ENCODE data around the gene FBXO47.

FBXO47 gene

DNA sequence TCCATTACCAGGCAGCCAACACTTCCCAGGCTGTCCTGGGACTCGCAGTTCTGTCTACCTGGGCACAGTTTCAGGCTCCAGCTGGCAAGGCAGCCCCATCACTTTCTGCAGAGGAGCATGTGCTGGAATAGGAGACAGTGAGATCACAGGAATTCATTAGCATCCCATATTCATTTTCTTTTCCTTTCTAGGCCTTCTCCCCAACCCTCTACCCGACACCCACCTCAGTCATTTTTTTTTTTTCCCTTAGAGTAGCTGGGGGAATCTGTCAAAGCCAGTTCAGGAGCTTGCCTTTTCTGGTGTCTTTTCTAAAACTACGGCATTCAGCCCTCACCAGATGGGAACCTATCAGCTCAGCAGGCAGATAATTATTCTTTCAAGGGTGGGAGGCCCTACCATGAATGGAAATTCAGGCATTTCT is 42.4 kb upstream of the FBXO47 start:
- no peak overlapping the region for H3K9ac ChIP-seq (ENCODE audit: insufficient read length)
- H3K36me3 ChIP-seq (ENCODE audit: insufficient read depth, low read length), result no peaks in the 10 kb centered on the region
- no peak overlapping the region for H3K27ac ChIP-seq
- no peak for DNase-seq (ENCODE audit: low read depth, low spot score)
- no peak overlapping the region for H3K4me3 ChIP-seq
- no peak for TF ChIP-seq FOXP2 (optimal IDR thresholded peaks at IDR 0.05; ENCODE audit: control extremely low read depth, extremely low read length, insufficient read depth)
- TF ChIP-seq EZH2 (IDR thresholded peaks at IDR 0.05), result no peak
- TF ChIP-seq POLR2AphosphoS5 (IDR thresholded peaks at IDR 0.05; ENCODE audit: borderline replicate concordance, low read depth, low read length), result no peak
- no peaks in the 10 kb centered on the region for H3K9me3 ChIP-seq (ENCODE audit: low read depth, low read length)

DNA sequence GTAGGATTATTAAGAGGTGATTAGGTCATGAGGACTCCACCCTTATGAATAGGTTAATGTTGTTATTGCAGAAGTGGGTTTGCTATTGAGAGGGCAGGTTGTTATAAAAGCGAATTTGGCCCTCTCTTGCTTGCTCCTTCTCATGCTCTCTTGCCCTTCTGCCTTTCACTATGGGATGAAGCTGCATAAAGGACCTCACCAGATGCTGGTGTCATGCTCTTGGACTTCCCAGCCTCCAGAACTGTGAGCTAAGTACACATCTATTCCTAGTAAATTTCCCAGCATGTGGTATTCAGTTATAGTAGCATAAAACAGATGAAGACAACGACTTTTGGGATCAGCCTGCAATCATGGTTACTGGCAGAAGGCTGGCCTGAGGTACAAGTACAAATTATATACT is 41.4 kb upstream of the FBXO47 start:
- no peak for TF ChIP-seq EZH2 (IDR thresholded peaks at IDR 0.05)
- TF ChIP-seq FOXP2 (optimal IDR thresholded peaks at IDR 0.05; ENCODE audit: control extremely low read depth, extremely low read length, insufficient read depth), result no peak
- no peak for TF ChIP-seq POLR2AphosphoS5 (IDR thresholded peaks at IDR 0.05; ENCODE audit: borderline replicate concordance, low read depth, low read length)
- Histone ChIP-seq H3K9ac (ENCODE audit: insufficient read length) (no peak overlapping the region), H3K9me3 (ENCODE audit: low read depth, low read length) (no peaks in the 10 kb centered on the region), H3K27ac (no peak overlapping the region), H3K4me3 (no peak overlapping the region), H3K36me3 (ENCODE audit: insufficient read depth, low read length) (no peaks in the 10 kb centered on the region)
- DNase-seq (ENCODE audit: low read depth, low spot score), result no peak

DNA sequence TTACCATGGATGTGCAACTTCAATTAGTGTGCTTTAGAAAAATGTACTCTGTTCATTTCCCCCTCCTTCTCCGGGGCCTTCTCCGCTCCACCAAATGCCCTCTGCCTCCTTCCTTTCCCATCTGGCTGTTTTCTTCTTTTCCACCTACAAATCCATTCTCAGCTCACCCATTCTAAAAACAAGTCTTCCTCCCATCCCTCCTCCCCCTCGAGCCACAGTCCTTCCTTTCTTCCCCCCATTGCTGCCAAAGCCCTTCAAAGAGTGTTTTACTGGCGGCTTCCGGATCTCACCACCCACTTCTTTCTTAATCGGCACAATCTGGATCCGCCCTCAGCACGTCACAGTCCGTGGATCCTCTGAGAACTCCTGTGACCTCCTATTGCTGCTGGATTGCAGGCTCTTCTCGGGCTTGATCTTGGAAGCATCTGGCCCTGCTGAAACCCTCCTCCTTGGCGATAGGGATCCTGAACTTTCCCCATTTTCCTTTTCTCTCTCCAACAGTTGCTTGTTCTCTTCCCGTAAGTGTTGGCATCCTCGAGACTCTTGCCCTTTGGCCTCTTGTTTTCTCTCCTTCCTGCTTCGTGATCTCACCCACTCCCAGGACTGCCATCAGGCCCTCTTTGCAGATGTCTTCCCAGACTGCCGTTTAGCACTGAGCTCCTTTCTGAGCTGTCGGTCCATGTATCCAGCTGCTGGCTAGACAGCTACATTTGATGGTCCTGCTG is 36.0 kb upstream of the FBXO47 start:
- H3K9me3 ChIP-seq (ENCODE audit: low read depth, low read length), result no peaks in the 10 kb centered on the region
- H3K4me3 ChIP-seq, result no peak overlapping the region
- H3K9ac ChIP-seq (ENCODE audit: insufficient read length), result no peak overlapping the region
- no peak for DNase-seq (ENCODE audit: low read depth, low spot score)
- H3K27ac ChIP-seq, result no peak overlapping the region
- TF ChIP-seq POLR2AphosphoS5 (IDR thresholded peaks at IDR 0.05; ENCODE audit: borderline replicate concordance, low read depth, low read length) (no peak), EZH2 (IDR thresholded peaks at IDR 0.05) (no peak), FOXP2 (optimal IDR thresholded peaks at IDR 0.05; ENCODE audit: control extremely low read depth, extremely low read length, insufficient read depth) (no peak)
- no peaks in the 10 kb centered on the region for H3K36me3 ChIP-seq (ENCODE audit: insufficient read depth, low read length)

GRCh38 chr17:39001703-39002637 is 34.8 kb upstream of the FBXO47 start:
- no peak for DNase-seq (ENCODE audit: low read depth, low spot score)

DNA sequence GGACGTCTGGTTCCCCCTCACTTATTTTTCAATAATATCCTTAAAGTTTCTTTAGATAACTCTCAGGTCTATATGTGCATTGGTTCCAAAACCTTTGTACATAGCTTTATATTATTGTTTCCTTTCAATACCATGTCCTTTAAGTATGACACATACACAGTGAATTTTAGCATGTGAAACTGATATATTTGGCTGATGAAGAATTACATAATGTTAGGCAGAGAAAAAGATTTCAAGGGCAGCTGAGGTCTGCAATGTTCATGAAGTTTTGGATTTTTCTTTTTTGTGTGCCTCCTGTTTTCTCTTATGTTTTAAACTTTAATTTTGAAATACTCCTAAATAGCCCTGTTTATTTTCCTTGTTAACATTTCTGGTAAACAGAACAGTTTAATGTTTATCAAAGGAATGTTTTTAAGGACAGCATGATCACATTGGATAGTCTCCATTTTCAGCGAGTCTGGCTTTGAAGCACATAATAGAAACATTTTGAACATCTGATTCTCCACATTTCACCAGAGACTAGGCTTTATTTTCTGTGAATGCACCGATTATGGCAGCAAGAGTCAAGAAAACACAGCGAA is 32.9 kb upstream of the FBXO47 start:
- H3K36me3 ChIP-seq (ENCODE audit: insufficient read depth, low read length), result no peaks in the 10 kb centered on the region
- no peaks in the 10 kb centered on the region for H3K9me3 ChIP-seq (ENCODE audit: low read depth, low read length)
- no peak overlapping the region for H3K9ac ChIP-seq (ENCODE audit: insufficient read length)
- TF ChIP-seq EZH2 (IDR thresholded peaks at IDR 0.05), result no peak
- no peak for TF ChIP-seq FOXP2 (optimal IDR thresholded peaks at IDR 0.05; ENCODE audit: control extremely low read depth, extremely low read length, insufficient read depth)
- TF ChIP-seq POLR2AphosphoS5 (IDR thresholded peaks at IDR 0.05; ENCODE audit: borderline replicate concordance, low read depth, low read length), result no peak
- H3K27ac ChIP-seq, result no peak overlapping the region
- H3K4me3 ChIP-seq, result no peak overlapping the region
- DNase-seq (ENCODE audit: low read depth, low spot score), result no peak

More at GRCh38 chr17:39001703-39002637, 34.8 kb upstream of the FBXO47 start:
- Histone ChIP-seq H3K4me3 (no peak overlapping the region), H3K9ac (ENCODE audit: insufficient read length) (no peak overlapping the region), H3K36me3 (ENCODE audit: insufficient read depth, low read length) (no peaks in the 10 kb centered on the region), H3K27ac (no peak overlapping the region), H3K9me3 (ENCODE audit: low read depth, low read length) (no peaks in the 10 kb centered on the region)
- TF ChIP-seq FOXP2 (optimal IDR thresholded peaks at IDR 0.05; ENCODE audit: control extremely low read depth, extremely low read length, insufficient read depth), result no peak
- TF ChIP-seq POLR2AphosphoS5 (IDR thresholded peaks at IDR 0.05; ENCODE audit: borderline replicate concordance, low read depth, low read length), result no peak
- no peak for TF ChIP-seq EZH2 (IDR thresholded peaks at IDR 0.05)

GRCh38 chr17:38996660-38997337 is 29.6 kb upstream of the FBXO47 start:
- no peak for DNase-seq (ENCODE audit: low read depth, low spot score)
- Histone ChIP-seq H3K9ac (ENCODE audit: insufficient read length) (no peak overlapping the region), H3K9me3 (ENCODE audit: low read depth, low read length) (no peaks in the 10 kb centered on the region), H3K4me3 (no peak overlapping the region), H3K27ac (no peak overlapping the region), H3K36me3 (ENCODE audit: insufficient read depth, low read length) (no peaks in the 10 kb centered on the region)
- no peak for TF ChIP-seq POLR2AphosphoS5 (IDR thresholded peaks at IDR 0.05; ENCODE audit: borderline replicate concordance, low read depth, low read length)
- no peak for TF ChIP-seq FOXP2 (optimal IDR thresholded peaks at IDR 0.05; ENCODE audit: control extremely low read depth, extremely low read length, insufficient read depth)
- no peak for TF ChIP-seq EZH2 (IDR thresholded peaks at IDR 0.05)

DNA sequence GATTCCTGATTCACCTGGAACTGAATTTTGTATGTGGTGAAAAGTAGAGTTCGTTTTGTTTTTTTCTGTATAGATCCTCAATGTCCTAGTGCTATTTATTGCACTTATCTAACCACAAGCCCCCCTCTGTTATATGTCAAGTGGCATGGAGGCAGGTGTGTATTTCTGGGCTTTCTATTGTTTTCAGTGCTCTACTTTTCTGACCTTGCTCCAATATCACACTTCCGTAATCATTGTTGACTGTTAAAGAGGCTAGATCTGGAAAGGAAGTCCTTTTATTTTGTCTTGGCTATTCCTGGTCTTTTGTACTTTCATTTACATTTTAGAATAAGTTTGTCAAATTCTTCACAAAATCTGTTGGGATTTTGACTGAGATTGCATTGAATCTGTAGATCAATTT is 26.8 kb upstream of the FBXO47 start:
- H3K9ac ChIP-seq (ENCODE audit: insufficient read length), result no peak overlapping the region
- TF ChIP-seq POLR2AphosphoS5 (IDR thresholded peaks at IDR 0.05; ENCODE audit: borderline replicate concordance, low read depth, low read length), result no peak
- no peaks in the 10 kb centered on the region for H3K36me3 ChIP-seq (ENCODE audit: insufficient read depth, low read length)
- H3K4me3 ChIP-seq, result no peak overlapping the region
- no peak overlapping the region for H3K27ac ChIP-seq
- H3K9me3 ChIP-seq (ENCODE audit: low read depth, low read length), result no peaks in the 10 kb centered on the region
- DNase-seq (ENCODE audit: low read depth, low spot score), result no peak

DNA sequence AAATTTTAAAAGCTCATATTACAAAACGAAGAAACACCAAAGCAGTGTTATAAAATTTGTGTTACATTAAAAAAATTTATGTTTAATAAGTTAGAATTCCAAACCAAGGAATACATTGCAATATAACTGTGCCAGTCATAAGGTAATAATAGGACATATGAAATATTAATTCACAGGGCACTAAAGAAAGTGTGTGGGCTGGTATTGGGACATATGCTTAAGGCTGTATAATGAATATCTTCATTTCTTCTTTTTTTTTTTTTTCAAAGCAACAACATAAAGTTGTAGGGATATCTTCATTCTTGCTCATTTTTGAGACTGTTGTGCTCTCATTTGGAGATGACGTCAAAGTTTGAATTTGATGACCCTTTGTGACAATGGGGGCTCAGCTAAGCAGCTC is 17.5 kb upstream of the FBXO47 start:
- Histone ChIP-seq H3K9me3 (ENCODE audit: low read depth, low read length) (no peaks in the 10 kb centered on the region), H3K9ac (ENCODE audit: insufficient read length) (no peak overlapping the region), H3K4me3 (no peak overlapping the region), H3K27ac (no peak overlapping the region), H3K36me3 (ENCODE audit: insufficient read depth, low read length) (no peaks in the 10 kb centered on the region)
- TF ChIP-seq EZH2 (IDR thresholded peaks at IDR 0.05) (no peak), FOXP2 (optimal IDR thresholded peaks at IDR 0.05; ENCODE audit: control extremely low read depth, extremely low read length, insufficient read depth) (no peak)
- no peak for DNase-seq (ENCODE audit: low read depth, low spot score)
